Measurements from ENCODE around the gene FBXL7.

DNA sequence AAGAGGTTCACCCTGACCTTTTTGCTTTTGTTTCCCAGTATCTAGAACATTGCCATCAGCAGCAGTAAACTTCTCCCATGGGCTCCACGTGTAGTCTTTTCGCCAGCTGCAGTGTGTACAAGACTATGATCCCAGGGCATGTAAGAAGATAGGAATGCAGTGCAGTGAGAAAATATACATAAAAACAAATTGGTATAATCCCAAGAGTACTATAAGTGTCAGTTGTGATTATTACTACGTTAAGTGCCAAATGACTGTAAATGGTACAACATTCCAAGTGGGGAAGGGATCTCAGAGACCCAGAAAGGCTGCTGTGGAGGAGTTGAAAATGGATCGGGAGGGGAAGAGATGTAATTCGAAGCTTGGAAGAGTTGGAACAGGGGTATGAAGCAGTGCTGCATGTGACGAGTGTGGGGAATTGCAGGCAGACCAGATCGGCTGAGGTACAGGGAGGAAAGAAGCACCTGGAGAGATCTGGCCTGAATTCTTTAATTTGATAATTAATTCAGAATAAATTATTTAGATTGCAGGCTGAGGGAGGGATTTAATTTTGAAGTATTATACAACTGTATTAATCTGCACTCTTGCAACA, 95.1 kb downstream of the FBXL7 start:
- TF ChIP-seq EZH2 (IDR thresholded peaks at IDR 0.05; ENCODE audit: borderline replicate concordance, low read depth, low read length, severe bottlenecking) (no peak), POLR2AphosphoS5 (IDR thresholded peaks at IDR 0.05; ENCODE audit: insufficient read depth, low read depth, low read length) (no peak), POLR2A (IDR thresholded peaks at IDR 0.05; ENCODE audit: low read depth, low read length) (no peak)
- TF ChIP-seq, protein P1, sequence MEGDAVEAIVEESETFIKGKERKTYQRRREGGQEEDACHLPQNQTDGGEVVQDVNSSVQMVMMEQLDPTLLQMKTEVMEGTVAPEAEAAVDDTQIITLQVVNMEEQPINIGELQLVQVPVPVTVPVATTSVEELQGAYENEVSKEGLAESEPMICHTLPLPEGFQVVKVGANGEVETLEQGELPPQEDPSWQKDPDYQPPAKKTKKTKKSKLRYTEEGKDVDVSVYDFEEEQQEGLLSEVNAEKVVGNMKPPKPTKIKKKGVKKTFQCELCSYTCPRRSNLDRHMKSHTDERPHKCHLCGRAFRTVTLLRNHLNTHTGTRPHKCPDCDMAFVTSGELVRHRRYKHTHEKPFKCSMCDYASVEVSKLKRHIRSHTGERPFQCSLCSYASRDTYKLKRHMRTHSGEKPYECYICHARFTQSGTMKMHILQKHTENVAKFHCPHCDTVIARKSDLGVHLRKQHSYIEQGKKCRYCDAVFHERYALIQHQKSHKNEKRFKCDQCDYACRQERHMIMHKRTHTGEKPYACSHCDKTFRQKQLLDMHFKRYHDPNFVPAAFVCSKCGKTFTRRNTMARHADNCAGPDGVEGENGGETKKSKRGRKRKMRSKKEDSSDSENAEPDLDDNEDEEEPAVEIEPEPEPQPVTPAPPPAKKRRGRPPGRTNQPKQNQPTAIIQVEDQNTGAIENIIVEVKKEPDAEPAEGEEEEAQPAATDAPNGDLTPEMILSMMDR (IDR thresholded peaks at IDR 0.05; ENCODE audit: extremely low read depth in 1 of 2, insufficient read depth in 1 of 2, low read depth in 1 of 2, low read length in 2 of 2): no peak

Data from endothelial cell of umbilical vein (primary cell).